Natural killer cell (primary cell): ENCODE measurements around the gene GRIK5. TPM values are rescaled to one million over a fixed set of nuclear protein-coding genes. Genes with fewer than 3 reads are reported as not detected.

Experiments used
- ATAC-seq, 3 donors: fragments of 150-1000 bp in 2 of 3; fragments of 200-7000 bp in 1 of 3; cut with Tn5 transposase; 1 replicate in 1 of 3; 2 replicates in 2 of 3; pipeline ENCODE4 v1.10.0; 2021; ENCODE audit warnings: mild to moderate bottlenecking in 2 of 3, moderate library complexity in 2 of 3
- DNase-seq, 2 donors: peaks; one replicate each; pipeline versions ENCODE4 v3.0.0 to v3.0.0-alpha.2; 2013 to 2021; ENCODE audit warnings: mixed read lengths in 1 of 2
- H3K27ac ChIP-seq: one replicate; pipeline ENCODE4 v1.5.1; 2013; ENCODE audit warnings: mild to moderate bottlenecking, low read length
- H3K27me3 ChIP-seq: one replicate; pipeline ENCODE4 v1.6.1; 2013; ENCODE audit warnings: low read length; ENCODE audit not compliant: control insufficient read depth, insufficient read depth
- H3K36me3 ChIP-seq: one replicate; pipeline ENCODE4 v1.6.1; 2013; ENCODE audit warnings: low read length; ENCODE audit not compliant: control insufficient read depth, insufficient read depth
- H3K4me1 ChIP-seq: one replicate; pipeline ENCODE4 v1.6.1; 2013; ENCODE audit warnings: low read length; ENCODE audit not compliant: control insufficient read depth, insufficient read depth
- H3K4me3 ChIP-seq: one replicate; pipeline ENCODE4 v1.5.1; 2013; ENCODE audit warnings: low read length
- H3K9me3 ChIP-seq: one replicate; pipeline ENCODE4 v1.6.1; 2013; ENCODE audit warnings: low read length; ENCODE audit not compliant: control insufficient read depth, insufficient read depth
- H3K27ac Mint-ChIP-seq, 2 donors: one replicate each; pipeline ENCODE4 v1.8.0; 2022; ENCODE audit warnings: mild to moderate bottlenecking in 2 of 2, mixed read lengths in 2 of 2, moderate library complexity in 1 of 2
- H3K27me3 Mint-ChIP-seq, 2 donors: one replicate each; pipeline ENCODE4 v1.8.0; 2022; ENCODE audit warnings: low read depth in 2 of 2, mixed read lengths in 2 of 2
- H3K36me3 Mint-ChIP-seq: one replicate; pipeline ENCODE4 v1.8.0; 2022; ENCODE audit warnings: mixed read lengths
- H3K4me1 Mint-ChIP-seq, 2 donors: one replicate each; pipeline ENCODE4 v1.8.0; 2022; ENCODE audit warnings: mixed read lengths in 2 of 2
- H3K4me3 Mint-ChIP-seq: one replicate; pipeline ENCODE4 v1.8.0; 2022; ENCODE audit warnings: mild to moderate bottlenecking, moderate library complexity, mixed read lengths
- H3K9me3 Mint-ChIP-seq, 2 donors: one replicate each; pipeline ENCODE4 v1.8.0; 2022; ENCODE audit warnings: mixed read lengths in 2 of 2
- WGBS: methylation state at CpG from one replicate; pipeline ENCODE4 v1.1.7; 2013; ENCODE audit warnings: missing lambda C conversion rate; ENCODE audit not compliant: insufficient coverage; 5-methylcytosine and 5-hydroxymethylcytosine counted together
- intact Hi-C: fragments of 100-400 bp; cut with micrococcal nuclease; formaldehyde crosslinking; loops from one replicate; pipeline ENCODE4 v1.14.2; 2022
- total RNA-seq, 4 donors: library from RNA; stranded (reverse); fragments of 120-200 nt in 1 of 4; gene quantifications; one replicate each; pipeline versions ENCODE4 v1.2.3 to v1.2.4, GENCODE V29; 2013 to 2022
- TF ChIP-seq, protein P1 (sequence below): fragments of 200-600 bp; IDR thresholded peaks from one replicate; pipeline ENCODE4 v1.8.0; 2022; ENCODE audit warnings: antibody characterized with exemption

The GRIK5 gene
- total RNA-seq, 3 donors from 2014 or later (not counting 1 experiment from before 2014, with no cell fraction given) = 0.31 to 2.1 TPM; not detected in 1

DNA sequence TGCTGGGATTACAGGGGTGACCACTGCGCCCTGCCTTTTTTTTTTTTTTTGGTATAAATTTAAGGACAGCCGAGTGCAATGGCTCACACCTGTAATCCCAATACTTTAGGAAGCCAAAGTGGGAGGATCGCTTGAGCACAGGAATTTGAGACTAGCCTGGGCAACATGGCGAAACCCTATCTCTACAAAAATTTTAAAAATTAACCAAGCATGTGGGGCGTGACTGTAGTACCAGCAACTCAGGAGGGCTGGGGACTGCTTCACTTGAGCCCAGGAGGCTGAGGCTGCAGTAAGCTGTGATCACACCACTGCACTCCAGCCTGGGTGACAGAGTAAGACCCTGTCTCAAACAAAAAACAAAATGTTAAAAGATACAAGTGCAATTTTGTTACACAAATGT lies 27.5 kb upstream of the GRIK5 start:
- H3K27ac Mint-ChIP-seq = no peak overlapping the region
- ATAC-seq (no peak), DNase-seq (no peak)
- H3K27me3 ChIP-seq = no peaks in the 10 kb centered on the region
- H3K4me1 ChIP-seq = no peaks in the 10 kb centered on the region
- no peaks in the 10 kb centered on the region for H3K27me3 Mint-ChIP-seq
- peaks cover 0 to 6% of the 10 kb centered on the region in 2 donors for H3K4me1 Mint-ChIP-seq
- H3K4me3 ChIP-seq = no peak overlapping the region
- H3K4me3 Mint-ChIP-seq = no peak overlapping the region
- peaks cover 5% of the 10 kb centered on the region for H3K36me3 Mint-ChIP-seq
- intact Hi-C loops = no loop called here
- H3K9me3 Mint-ChIP-seq = no peaks in the 10 kb centered on the region
- H3K9me3 ChIP-seq = no peaks in the 10 kb centered on the region
- no peak overlapping the region for H3K27ac ChIP-seq
- WGBS = 95% methylated on average over 4 of the region's 5 CpGs
- peaks cover 43% of the 10 kb centered on the region for H3K36me3 ChIP-seq
- TF ChIP-seq, protein P1, sequence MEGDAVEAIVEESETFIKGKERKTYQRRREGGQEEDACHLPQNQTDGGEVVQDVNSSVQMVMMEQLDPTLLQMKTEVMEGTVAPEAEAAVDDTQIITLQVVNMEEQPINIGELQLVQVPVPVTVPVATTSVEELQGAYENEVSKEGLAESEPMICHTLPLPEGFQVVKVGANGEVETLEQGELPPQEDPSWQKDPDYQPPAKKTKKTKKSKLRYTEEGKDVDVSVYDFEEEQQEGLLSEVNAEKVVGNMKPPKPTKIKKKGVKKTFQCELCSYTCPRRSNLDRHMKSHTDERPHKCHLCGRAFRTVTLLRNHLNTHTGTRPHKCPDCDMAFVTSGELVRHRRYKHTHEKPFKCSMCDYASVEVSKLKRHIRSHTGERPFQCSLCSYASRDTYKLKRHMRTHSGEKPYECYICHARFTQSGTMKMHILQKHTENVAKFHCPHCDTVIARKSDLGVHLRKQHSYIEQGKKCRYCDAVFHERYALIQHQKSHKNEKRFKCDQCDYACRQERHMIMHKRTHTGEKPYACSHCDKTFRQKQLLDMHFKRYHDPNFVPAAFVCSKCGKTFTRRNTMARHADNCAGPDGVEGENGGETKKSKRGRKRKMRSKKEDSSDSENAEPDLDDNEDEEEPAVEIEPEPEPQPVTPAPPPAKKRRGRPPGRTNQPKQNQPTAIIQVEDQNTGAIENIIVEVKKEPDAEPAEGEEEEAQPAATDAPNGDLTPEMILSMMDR = no peak

GRCh38 chr19:42096255-42096837 lies 26.3 kb upstream of the GRIK5 start:
- no peaks in the 10 kb centered on the region for H3K9me3 ChIP-seq
- DNase-seq (no peak), ATAC-seq (no peak)
- WGBS = 97% methylated on average over 15 of the region's 15 CpGs
- no peaks in the 10 kb centered on the region for H3K27me3 ChIP-seq
- Mint-ChIP-seq H3K27me3 (no peaks in the 10 kb centered on the region), H3K4me1 (peaks cover 0 to 11% of the 10 kb centered on the region in 2 donors), H3K9me3 (no peaks in the 10 kb centered on the region), H3K36me3 (peaks cover 5% of the 10 kb centered on the region), H3K4me3 (no peak overlapping the region), H3K27ac (no peak overlapping the region)
- intact Hi-C loops = no loop called here
- peaks cover 45% of the 10 kb centered on the region for H3K36me3 ChIP-seq
- peaks cover 5% of the 10 kb centered on the region for H3K4me1 ChIP-seq
- TF ChIP-seq, protein P1 = no peak
- no peak overlapping the region for H3K4me3 ChIP-seq
- no peak overlapping the region for H3K27ac ChIP-seq

GRCh38 chr19:42095814-42096230 lies 25.8 kb upstream of the GRIK5 start:
- no peak overlapping the region for H3K4me3 Mint-ChIP-seq
- H3K27me3 Mint-ChIP-seq = no peaks in the 10 kb centered on the region
- intact Hi-C loops = no loop called here
- DNase-seq = no peak
- no peak overlapping the region for H3K4me3 ChIP-seq
- TF ChIP-seq, protein P1 = no peak
- H3K27ac Mint-ChIP-seq = no peak overlapping the region
- no peak overlapping the region for H3K27ac ChIP-seq
- H3K4me1 Mint-ChIP-seq = peaks cover 4 to 16% of the 10 kb centered on the region in 2 donors
- WGBS = 93% methylated on average over 28 of the region's 28 CpGs
- H3K9me3 ChIP-seq = no peaks in the 10 kb centered on the region
- H3K4me1 ChIP-seq = peaks cover 11% of the 10 kb centered on the region
- no peaks in the 10 kb centered on the region for H3K9me3 Mint-ChIP-seq
- peaks cover 5% of the 10 kb centered on the region for H3K36me3 Mint-ChIP-seq
- peaks cover 45% of the 10 kb centered on the region for H3K36me3 ChIP-seq
- no peak for ATAC-seq
- no peaks in the 10 kb centered on the region for H3K27me3 ChIP-seq
